Spleen (tissue), 7 donors: Measurements from ENCODE around the gene ZNF778.

Experiments
- CTCF ChIP-seq, 11 experiments: fragments of 200-600 bp in 7 of 11; fragments of 450-650 bp in 4 of 11; sonication (generic) in 4 of 11; IDR thresholded peaks in 8 of 11; conservative IDR thresholded peaks in 3 of 11; 1 replicate in 7 of 11; 2 replicates in 4 of 11; pipeline versions ENCODE4 v1.4.0 to v1.8.0; 2016 to 2021; ENCODE audit warnings: antibody characterized with exemption in 11 of 11, inconsistent platforms in 4 of 11, mild to moderate bottlenecking in 1 of 11
- POLR2AphosphoS5 ChIP-seq, 3 donors: sonication (generic); formaldehyde crosslinking; IDR thresholded peaks; one replicate each; pipeline ENCODE4 v1.5.1; 2017; ENCODE audit warnings: antibody characterized with exemption in 3 of 3
- donor health status: DM: no; HTN: no; CAD: no; lungs with moderate emphysema.
- donor health status: DM: no; HTN: no; CAD: no.
- donor health status: DM: no; HTN: no; CAD: no.

GRCh38 chr16:89244754-89245153 lies 27.3 kb downstream of the ZNF778 start:
- no peak for TF ChIP-seq CTCF (IDR thresholded peaks at IDR 0.05 in 8 of 11, conservative IDR thresholded peaks at IDR 0.05 in 3 of 11)
- no peak for TF ChIP-seq POLR2AphosphoS5 (IDR thresholded peaks at IDR 0.05)
